EH (cell line): ENCODE results near the gene RHOA.

Source experiments
- DNase-seq: peaks from one replicate; pipeline ENCODE4 v3.0.0-alpha.2; 2015; ENCODE audit warnings: low read depth

RHOA gene

DNA sequence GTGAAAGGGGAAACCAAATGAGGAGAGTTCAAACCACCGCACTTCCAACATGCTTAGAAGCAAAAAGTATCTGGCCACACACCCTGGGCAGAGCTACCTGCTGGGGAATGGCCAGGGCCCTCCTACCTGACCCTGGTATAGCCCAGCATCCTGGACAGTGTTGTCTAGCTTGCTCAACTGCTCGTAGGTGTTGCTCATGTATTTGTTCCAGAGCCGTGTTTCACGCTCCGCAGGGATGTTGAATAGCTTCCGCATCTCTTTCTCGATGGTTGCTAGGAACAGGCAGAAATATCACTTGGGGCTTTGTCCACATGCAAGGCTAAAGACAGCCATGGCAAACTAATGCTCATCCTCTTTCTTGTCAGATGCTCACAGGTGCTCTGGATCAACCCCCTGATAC, 87.0 kb downstream of the RHOA start:
- no peak for DNase-seq

DNA sequence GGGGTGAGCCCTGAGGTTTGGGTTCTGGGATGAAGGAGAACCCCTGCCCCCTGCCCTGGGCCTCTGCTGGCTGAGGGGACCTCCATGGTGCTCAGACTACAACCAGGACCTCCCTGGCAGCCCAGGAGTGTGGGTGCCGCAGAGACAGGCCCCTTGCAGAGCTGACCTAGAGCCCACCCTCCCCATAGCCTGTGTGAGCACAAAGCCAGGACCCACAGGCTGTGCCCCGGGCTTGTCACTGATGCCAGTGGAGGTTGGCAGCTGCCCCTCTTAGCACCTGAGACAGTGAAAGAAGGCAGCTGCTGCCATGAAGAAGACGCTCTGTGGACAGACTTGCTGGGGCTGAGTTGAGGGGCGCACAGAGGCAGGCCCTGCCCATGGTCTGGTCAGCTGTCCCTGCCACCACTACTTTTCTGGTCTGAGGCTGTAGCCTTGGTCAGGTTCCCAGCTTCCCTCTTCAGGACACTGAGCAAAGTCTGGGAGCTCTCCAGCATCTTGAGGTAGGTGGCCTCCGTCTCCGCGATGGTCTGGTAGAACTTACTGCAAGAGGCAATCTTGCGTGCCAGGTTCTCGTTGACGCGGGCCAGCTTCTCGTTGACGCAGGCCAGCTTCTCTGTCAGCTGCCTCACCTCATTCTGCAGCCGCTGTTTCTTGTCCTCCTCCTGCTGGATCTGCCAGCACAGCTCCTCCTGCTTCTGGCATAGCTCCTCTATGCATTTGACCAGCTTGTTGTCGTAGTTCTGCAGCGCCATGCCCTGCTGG, 94.9 kb downstream of the RHOA start:
- DNase-seq, result no peak

DNA sequence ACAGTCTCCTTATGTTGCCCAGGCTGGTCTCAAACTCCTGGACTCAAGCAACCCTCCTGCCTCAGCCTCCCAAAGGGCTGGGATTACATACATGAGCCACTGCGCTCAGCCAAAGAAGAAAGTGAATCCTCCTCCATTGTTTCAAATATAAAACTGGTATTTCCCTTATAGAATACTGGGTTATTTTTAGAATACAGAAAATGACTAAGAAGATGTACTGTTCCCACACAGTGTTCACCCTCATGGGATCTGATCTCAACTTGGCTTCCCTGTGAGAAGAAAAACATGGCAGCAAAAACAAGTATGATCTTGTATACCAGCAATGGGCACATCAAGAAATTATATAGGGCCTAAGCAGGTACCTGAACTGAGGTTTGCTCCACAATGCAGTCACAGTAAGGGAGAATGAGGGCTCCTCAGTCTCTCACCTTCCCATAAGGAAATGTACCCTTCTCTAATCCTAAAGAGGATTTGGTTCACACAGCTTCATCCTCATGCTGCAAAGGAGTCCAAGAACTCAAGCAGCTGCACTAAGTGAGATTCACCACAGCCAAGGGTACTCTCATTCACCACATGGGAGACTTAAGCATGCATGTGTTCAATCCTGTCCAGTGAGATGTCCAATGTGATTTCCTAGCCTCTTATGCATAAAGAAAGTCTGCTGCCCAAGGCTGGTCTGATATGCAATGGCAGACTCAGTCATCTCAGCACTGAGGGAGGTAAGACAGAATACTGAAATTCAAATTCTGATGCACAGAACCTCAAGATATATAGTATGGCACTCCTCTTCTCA, 97.7 kb downstream of the RHOA start:
- peak; percentile 48 for DNase-seq

DNA sequence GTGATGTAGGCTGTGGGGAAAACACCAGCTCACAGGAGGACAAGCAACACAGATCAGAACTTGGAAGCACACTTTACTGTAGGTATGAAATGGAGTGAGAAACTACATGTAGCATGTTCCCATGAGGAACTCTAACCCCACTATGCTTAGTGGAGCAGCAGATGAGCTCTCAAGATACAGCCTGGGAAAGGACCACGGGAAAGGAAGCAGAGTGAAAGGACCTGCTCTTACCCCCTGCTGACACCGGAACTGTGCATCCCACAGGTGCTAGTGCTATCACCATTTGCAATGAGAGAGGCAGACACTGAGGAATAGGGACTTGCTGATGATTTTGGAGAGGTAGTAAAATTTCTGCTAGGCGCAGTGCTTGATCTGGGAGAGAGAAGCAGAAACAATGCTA, 100.5 kb downstream of the RHOA start:
- no peak for DNase-seq

DNA sequence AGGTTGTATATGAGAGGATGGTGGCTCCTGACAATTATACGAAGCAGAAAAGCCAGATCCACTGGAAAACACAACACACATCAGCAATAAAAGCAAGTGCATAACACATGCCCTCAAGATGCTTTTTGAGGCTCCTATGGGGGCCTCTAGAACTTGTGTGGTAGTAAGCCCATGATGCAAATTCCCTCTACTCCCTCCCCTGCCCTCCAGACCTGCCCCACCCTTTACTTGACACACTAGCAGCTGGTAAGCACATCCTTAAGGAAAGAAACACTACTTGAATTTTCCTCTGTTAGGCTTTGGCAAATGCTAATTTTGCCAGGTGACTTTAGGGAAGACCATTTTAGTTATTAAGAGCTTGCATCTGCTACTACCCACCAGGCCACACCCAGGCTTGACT, 101.1 kb downstream of the RHOA start:
- no peak for DNase-seq
